Ureter (tissue), 1 donor: ENCODE results near the gene NCAM2. TPM values are rescaled to one million over a fixed set of nuclear protein-coding genes. Genes with fewer than 3 reads are reported as not detected.

ENCODE experiments used
- DNase-seq: peaks from one replicate; pipeline ENCODE4 v3.0.0-alpha.2; 2020; ENCODE audit warnings: low spot score
- total RNA-seq: library from RNA; stranded (reverse); gene quantifications from one replicate; pipeline ENCODE4 v1.2.4, GENCODE V29; 2023
- donor health status: DM: yes; HTN: yes; CAD: no.

The NCAM2 gene
- total RNA-seq, 1 donor from 2014 or later, result 3.7 TPM

DNA sequence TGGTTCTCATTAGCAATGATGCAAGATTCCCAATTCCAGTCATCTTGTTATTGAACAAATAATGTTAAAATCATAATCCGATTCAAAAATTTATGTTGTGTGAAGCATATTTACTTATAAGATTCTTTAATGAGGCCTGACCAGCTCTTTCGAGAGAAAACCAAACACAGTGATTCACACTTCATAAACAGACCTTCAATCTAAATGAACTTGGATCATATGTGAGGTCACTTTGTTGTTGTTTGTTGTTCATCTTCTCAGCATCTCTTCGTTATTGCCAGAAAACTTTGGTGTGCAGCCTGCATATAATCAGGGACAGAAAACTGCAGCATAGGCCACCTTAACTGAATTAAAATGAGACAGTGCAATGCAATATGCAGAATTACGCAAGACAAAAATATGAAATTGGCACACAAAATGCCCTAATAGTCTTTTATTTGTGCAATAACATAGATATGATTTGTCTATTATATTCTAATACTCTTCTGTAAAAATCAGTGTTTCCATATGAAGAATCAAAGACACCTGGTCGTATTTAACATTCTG is 30.1 kb downstream of the NCAM2 start:
- DNase-seq, result no peak

DNA sequence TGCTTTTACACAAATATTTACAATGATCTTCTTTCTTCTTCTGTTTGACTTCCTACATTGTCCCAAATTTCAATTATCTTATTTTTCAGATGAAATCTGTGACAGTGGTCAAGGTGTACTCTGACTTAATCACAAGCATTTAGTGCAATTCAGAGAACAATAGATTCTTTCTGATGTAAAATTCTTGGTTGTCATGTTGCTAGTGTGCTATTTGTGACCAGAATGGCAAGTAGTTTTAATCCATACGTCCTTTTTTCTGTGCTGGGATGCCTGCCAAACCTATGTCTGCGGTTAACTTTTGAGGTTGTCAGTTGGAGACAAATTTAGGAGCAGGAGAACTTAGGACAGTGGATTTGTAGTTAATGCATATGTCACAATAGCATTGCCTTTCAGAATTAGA is 31.0 kb downstream of the NCAM2 start:
- DNase-seq, result no peak

DNA sequence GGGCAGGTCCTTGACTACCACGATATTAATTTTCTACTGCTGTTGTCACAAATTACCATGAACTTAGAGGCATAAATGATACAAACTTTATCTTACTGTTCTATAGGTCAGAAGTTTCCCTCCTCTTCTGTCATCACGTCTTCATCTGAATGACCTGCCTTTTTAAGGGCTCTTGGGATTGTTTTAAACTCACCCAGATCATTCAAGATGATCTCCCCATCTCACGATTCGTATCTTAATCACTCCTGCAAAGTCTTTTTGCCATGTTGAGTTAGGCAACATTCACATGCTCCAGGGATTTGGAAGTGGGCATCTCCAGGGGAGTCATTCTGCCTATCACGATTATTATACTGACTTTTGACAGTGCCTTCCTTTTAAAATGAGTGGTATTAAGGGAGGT is 32.1 kb downstream of the NCAM2 start:
- no peak for DNase-seq

DNA sequence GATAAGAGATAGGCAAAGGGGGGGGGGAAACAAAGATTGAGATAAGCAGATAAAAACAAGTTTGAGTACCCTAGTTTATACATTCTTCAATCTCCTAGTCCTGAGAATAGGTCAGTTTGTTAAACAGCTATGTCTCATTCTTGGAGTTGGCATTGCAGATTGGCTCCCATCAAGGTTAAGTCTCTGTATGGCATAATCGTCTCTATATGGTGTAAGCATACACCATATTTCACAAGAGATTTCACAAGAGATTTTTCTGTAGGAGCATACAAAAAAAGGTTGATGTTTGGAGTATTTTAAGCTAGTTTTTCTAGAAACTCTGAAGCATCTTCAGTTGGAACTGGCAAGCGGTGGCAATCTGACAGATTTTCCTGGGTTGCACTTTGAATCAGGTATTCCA is 35.8 kb downstream of the NCAM2 start:
- DNase-seq, result no peak

DNA sequence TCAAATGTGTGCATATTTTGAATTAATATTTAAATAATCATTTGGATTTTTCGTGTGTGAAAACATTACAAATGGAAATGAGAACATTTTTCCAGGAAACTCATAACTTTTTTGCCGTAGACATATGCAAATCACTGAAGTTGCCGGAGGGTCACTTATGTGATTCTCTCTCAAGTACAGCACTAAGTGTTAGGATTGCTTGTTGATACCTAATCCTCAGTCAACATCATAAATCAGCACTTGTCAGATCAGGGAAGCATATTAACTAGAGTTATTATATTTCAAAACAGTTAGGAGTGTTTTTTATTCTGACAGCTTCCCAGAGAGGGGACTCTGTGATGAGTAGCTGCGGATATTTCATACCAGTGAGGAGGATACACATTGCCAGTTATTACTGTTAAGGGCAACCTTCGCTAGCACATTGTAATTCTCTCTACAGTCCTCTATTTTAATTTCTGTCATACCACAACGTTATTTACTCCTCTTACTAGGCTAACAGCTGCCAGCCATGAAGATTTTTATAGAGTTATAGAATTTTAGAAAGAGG is 41.5 kb downstream of the NCAM2 start:
- no peak for DNase-seq

DNA sequence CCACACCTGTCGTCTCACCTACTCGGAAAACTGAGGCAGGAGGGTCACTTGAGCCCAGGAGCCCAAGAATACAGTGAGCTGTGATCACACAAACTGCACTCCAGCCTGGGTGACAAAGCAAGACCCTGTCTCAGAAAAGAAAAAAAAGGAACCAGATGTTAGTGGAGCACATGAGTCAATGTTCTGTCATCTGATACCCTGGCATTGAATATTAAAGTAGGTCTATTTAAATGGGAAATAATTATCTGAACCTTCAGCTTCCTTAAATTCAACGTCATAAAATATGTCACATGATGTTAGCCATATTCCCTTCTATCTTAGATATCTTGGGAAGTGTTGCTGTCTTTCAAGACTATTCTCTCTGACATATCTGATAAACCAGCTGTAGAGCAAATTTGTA is 47.3 kb downstream of the NCAM2 start:
- no peak for DNase-seq

DNA sequence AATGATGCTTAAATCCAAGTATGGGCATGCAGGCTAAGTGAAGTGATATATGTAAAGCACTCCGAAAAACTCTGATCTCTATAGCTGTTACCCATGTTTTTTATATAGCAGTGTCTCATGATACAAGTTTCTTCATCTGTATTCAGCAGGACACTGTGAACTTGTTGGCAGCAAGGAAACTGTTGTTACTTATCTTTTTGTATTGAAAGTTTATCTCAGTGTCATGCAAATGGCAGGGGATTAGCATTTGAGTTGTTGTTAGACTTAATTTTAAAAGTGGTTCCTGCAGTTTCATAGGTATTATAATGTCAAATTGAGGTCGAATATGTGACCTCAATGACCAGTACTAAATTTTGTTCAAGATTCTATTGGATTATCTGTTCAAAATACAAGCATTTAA is 47.9 kb downstream of the NCAM2 start:
- no peak for DNase-seq

DNA sequence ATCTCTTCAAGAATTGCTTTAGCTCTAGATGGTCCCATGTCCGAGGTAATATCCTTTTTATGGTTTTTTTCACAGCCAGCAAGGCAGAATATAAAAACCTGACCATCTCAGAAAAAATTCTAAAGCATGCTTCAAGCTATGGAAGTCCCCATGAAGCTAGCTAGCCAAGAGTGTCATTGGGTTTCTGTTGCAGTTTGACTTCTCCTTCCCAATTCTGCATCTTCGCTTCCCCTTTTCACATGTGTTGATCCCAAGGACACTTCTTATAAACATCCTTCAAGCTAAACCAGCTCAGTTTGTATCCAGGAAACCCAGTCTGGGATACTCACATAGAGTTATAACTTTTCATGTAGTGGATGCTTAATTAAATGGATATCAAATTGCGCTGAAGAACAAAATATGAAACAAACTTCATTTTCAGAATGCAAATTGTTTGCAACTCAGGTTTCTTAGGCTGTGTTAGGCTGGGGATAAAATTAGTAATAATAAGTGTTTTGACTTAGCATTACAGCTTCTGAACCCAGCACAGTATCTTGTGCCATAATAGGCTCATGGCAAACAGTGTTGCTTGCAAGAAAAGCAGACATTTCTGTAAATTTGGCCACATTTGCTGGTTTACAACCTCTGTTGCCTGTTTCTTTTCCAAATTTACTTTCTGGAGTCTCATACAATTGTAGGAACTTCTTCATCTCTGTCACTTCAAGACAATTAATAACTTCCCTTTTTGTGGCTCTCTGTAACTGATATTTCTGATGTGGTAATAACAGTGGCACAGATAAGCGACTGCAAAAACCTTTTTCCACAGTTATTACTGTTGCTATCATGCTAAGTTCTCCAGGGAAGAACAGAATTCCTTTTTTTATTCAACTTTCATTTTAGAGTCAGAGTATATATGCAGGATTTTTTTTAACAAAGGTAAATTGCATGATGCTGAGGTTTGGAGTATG is 53.2 kb downstream of the NCAM2 start:
- DNase-seq, result no peak

DNA sequence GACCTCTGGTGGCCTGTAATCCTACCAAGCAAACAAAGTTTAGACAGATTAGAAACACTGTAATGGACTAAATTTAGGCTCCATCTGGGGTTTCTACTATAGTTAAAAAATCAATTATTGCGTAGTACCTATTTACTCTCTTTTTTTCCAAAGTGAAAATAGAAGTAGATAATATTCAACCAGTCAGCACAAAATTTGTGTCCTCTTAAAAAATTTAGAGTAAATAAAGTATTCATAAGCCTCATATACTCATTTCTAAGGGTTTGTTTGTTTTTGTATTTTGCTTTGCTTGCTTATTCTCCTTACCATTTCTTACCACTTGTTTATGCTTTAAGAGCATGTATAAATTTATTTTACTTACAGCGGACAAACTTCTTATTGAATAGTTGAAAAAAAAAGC is 54.5 kb downstream of the NCAM2 start:
- DNase-seq, result no peak

DNA sequence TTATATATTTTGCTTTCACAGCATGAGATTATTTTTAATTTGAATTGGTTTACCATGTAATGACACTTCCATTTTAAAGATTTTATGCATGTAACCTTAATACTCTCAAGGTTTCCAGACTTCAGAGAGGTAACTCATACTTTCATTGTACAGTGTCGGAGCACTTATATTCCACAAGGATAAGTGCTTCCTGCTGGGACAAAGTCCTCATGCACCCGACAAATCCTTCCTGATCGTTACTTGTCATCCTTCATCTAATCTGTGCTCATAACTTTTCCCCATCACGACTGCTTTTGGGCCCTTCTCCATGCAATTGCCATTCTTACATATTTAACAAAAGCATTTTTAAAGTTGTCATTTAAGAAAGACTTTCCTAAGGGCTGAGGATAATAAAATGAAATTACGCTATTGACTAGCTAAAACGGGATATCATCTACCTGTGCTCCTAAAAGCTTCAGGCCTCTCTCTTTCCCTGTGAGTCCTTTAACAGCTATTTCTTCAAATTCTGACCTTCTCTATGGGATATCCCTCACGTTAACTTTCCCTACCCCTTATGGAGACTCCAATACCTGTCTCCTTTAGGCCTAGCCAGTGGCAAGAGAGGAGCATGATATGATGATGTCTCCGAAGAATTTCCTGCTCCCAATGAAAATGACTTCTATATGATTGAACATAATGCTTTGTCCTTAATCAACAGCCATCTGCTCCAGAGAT is 59.3 kb downstream of the NCAM2 start:
- no peak for DNase-seq

DNA sequence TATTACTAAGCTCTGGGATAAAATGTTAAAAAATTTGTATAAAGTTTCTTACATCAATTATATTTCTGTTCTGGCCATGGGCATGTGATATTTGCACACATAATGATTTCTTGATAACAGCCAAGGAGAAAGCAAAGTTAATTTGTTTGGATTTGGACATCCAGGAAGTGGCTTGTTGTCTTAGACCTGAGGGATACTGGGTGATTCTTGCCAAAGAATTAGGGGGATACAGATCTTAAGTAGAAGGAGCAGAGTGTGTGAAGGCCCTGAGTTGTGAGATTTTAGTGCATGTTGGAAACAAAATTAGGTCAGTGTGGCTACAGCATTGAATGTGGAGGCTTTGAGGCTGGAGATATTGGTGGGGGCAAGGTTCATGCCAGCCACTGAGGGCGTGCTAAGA is 65.6 kb downstream of the NCAM2 start:
- DNase-seq, result no peak

DNA sequence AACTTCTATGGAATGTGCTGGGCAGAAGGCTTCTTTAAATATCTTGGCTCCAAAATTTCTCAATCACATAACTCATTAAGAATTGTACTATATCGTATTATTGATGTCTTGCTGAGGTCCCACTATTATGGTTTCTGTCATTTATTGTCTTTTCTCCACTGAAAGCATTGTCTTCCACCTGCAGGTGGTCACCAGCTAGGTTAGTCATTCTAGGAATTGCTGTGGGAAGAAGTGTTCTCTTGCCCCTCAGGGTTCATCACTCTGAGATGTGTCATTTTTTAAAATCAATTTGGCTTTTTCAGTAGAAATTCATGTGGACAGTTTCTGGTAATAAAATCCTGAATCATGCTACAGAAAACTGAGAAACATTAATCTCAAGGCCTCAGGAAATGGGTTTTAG is 66.1 kb downstream of the NCAM2 start:
- DNase-seq, result no peak

DNA sequence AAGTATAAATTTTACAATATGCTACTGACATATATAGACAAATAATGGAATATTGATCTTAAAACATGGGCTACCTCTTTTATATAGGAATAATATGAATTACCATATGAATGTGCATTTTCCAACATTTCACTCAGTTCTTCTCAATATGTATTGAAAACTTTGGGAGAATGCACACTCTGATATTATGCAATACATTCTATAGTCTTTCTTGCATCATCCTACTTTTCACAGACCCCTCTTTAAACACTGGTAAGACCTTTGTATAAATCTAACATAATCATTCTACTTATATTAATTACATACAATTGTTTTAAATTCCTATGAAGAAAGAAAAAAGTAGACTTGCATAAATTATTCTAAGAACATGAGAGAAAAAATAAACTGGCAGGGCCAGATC is 69.2 kb downstream of the NCAM2 start:
- DNase-seq, result no peak

DNA sequence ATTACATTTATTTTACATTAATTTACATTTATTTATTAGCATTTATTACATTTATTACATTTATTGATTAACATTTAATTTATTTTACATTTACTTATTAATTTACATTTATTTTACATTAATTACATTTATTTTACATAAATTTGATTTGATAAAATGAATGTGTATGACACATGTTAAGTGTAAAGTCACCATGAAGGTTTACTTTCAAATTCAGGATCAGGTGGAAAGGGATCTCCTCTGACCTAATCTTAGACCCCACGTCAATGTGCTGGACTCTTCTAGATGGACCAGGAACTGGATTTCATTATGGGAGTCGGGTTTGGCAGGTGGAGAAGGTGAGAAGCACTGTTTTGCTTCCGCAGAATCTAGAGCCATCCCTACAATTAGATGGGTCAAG is 76.1 kb downstream of the NCAM2 start:
- DNase-seq, result no peak

DNA sequence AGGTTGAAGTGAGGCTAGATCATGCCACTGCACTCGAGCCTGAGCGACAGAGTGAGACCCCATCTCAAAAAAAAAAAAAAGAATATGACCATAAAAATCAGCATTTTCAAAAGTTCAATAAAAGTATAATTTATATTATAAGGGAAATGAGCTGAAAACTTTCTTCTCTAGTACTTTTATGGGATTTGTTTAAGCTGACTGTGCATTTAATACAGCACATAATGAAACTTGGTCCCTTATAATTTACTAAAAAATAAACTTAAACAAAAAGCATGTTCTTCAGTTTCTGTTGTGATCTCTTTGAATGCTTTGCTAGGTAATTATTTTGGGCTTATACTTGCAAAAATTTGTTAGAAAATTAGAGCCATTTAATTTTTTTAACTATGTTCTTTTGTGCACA is 77.8 kb downstream of the NCAM2 start:
- DNase-seq, result no peak

DNA sequence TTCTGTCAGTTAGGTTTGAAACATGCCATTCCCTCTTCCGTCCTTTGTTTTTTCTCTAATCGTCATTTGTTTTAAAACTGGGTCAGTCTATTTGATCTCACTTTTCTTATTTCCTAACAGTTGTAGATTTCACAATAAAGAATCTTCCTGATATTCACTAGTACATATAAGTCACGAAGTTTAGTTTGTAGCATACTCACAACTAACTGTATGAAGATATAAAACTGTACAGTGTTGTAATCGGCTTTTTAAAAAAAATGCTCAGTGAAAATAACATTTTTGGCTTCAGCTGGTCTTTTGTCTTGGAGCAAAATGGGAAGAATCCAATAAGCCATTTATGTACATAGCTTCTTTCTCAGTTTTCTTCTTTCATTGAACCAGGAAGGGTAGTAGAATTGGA is 78.3 kb downstream of the NCAM2 start:
- DNase-seq, result no peak

DNA sequence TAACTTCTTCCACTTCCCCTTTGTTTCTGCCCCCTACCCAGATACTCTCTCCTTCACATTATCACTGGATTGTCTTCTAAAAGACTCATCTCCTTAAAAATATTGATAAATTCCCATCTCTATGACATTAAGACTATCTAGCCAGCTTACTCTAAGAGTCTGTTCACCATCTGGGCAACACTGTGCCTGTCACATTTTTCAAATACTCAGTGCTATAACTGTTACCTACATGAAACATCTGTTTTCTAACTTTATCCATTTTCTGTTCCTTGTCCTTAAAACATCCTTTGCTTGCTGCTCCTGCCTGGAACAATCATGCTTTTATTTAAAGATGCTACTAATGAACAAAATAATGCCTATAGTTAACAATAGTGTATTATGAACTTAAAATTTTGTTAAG is 81.4 kb downstream of the NCAM2 start:
- no peak for DNase-seq

DNA sequence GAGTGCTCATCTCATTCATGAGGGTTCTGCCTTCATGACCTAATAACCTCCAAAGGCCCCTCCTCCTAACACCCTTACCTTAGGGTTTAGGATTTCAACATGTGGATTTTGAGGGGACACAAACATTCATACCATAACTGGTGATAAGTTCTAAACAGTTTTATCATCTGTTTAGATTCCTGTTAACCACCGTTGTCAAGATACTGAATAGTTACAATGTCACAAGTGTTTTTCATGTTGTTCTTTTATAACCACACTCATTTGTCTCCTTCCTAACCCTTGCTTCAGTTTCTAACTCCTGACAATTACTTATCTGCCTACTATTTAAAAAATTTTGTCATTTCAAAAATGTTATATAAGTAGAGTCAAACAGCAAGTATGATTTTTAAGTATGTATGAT is 86.0 kb downstream of the NCAM2 start:
- no peak for DNase-seq

DNA sequence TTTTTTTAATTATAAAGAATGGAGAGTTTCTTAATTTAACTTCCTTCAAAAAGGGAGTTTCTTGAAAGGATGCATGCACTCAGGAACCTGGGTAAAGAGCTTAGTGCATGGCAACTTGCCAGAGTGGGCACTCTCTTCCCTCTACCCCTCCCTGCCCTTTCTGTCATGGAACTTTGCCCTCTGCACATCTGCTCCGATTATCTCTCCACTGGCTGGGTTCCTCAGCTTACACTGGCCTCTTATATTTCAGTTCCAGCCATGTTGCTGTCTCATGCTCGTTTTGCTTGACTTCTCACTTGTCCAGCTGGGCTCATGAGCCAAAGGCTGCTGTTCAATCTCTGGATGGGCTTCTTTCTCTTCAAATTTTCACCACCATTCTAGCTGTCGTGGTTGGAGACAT is 87.0 kb downstream of the NCAM2 start:
- DNase-seq, result no peak

DNA sequence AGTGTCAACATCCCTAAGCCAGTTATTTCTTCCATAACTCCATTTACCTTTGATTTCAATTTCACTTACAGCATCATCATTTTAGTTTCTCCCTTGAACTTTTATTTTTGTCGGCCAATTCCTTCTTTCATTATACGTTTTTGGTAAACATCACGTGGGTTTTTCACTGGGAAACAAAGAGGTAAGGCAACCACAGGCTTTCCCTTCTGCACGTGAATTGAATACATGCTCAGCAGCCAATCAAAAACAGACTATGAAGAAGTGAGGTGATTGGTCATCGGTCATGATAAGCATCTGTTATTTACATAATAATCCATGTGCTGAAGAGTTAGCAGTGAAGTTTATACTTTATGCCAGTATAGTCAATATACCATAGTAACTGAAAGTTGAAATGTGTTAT is 98.7 kb downstream of the NCAM2 start:
- no peak for DNase-seq

DNA sequence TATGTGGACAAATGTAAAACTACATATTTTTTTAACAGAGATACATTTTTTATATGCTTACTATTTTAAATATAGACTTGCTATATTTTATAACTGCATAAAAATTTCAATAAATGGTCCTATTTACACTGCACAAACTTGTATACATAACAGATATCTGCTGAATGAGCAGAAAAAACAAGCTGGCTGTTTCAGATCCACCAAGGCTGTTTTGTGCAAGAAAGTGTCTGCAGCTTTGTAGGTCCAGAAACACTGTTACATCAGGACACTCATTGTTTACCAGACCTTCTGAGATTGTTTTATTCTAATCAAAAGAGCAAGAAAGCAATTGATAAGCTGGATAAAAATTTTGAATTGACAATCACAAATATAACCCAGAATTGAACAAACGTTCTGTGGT is 99.3 kb downstream of the NCAM2 start:
- DNase-seq, result no peak

DNA sequence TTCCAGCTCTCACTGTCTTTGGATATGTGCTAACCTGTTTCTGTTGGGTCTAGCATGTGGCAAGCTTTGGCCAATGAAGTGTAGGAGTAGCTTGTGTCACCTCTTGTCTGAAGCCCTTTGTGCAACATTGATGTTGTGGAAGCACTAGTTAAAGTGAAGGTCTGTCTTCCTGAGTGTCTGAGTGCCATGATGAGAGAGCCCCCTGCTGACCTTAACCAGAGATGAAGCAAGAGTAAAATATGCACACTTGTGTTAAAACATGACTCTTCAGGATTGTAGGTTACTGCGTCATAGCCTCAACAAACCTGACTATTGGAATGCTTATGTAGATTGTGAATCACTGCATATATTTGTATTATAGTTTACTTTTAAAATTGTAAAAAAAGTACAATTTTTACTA is 103.7 kb downstream of the NCAM2 start:
- DNase-seq, result no peak

DNA sequence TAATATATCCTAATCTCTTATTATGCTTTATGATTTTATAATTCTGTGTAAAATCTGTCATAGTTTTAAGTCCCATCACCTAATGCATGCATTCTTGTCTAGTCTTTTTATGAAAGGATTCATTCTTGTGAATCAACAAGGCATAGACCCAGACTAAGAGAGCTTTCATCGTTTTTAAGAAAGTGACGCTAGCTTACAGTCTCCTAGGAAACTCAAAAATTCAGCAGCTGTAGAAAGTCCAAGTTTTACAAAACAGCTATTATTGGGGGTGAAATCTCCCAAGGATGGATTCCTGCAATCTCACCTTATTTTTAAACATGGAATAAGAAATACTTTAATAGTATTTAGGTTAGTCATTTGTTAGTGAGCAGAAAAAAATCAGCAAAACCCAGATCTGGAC is 104.7 kb downstream of the NCAM2 start:
- DNase-seq, result no peak
